Endodermal cell (in vitro differentiated cells): ENCODE data around the gene CSPG4. TPM values are rescaled to one million over a fixed set of nuclear protein-coding genes. Genes with fewer than 3 reads are reported as not detected.
"Not testable (repeated sequence)": the region's sequence is repeated elsewhere in the genome, so short reads cannot be mapped to it uniquely, and the experiment has no call there.

Source experiments
- DNase-seq: peaks from one replicate; pipeline ENCODE4 v3.0.0-alpha.2; 2017
- H3K27ac ChIP-seq: 2 replicates; pipeline ENCODE4 v1.5.1; 2013; ENCODE audit warnings: mild to moderate bottlenecking, low read depth, low read length, moderate library complexity
- H3K27me3 ChIP-seq: 2 replicates; pipeline ENCODE4 v1.6.1; 2013; ENCODE audit warnings: mild to moderate bottlenecking, low read length, moderate library complexity; ENCODE audit not compliant: insufficient read depth, control insufficient read depth, poor library complexity, severe bottlenecking
- H3K36me3 ChIP-seq: 2 replicates; pipeline ENCODE4 v1.7.0; 2013; ENCODE audit warnings: mild to moderate bottlenecking, low read length, moderate library complexity; ENCODE audit not compliant: control insufficient read depth, insufficient read depth
- H3K4me1 ChIP-seq: one replicate; pipeline ENCODE4 v1.7.0; 2013; ENCODE audit warnings: low read length; ENCODE audit not compliant: control insufficient read depth, insufficient read depth
- H3K4me3 ChIP-seq: 2 replicates; pipeline ENCODE4 v1.5.1; 2013; ENCODE audit warnings: mild to moderate bottlenecking, low read length, moderate library complexity
- H3K9ac ChIP-seq: 2 replicates; pipeline ENCODE4 v1.6.1; 2013; ENCODE audit warnings: mild to moderate bottlenecking, low read length, moderate library complexity; ENCODE audit not compliant: poor library complexity, severe bottlenecking; ENCODE audit errors: extremely low read depth
- H3K9me3 ChIP-seq: 2 replicates; pipeline ENCODE4 v1.6.1; 2013; ENCODE audit warnings: mild to moderate bottlenecking, low read length, moderate library complexity; ENCODE audit not compliant: control insufficient read depth
- H3K27ac Mint-ChIP-seq: 2 replicates; pipeline ENCODE4 v1.8.0; 2020; ENCODE audit warnings: mixed read lengths
- H3K27me3 Mint-ChIP-seq: 2 replicates; pipeline ENCODE4 v1.8.0; 2021; ENCODE audit warnings: mild to moderate bottlenecking, mixed read lengths; ENCODE audit not compliant: insufficient read depth
- H3K36me3 Mint-ChIP-seq: 2 replicates; pipeline ENCODE4 v1.8.0; 2020; ENCODE audit warnings: low read depth, mixed read lengths
- H3K4me1 Mint-ChIP-seq: 2 replicates; pipeline ENCODE4 v1.8.0; 2020; ENCODE audit warnings: mixed read lengths
- H3K4me3 Mint-ChIP-seq: 2 replicates; pipeline ENCODE4 v1.8.0; 2020; ENCODE audit warnings: mild to moderate bottlenecking, moderate library complexity, mixed read lengths
- H3K9me3 Mint-ChIP-seq: 2 replicates; pipeline ENCODE4 v1.8.0; 2020; ENCODE audit warnings: mild to moderate bottlenecking, mixed read lengths
- CTCF ChIP-seq: fragments of 200-600 bp; sonication (generic); conservative IDR thresholded peaks from 2 replicates; pipeline ENCODE4 v1.5.0; 2021; ENCODE audit warnings: antibody characterized with exemption, mild to moderate bottlenecking
- WGBS, 2 experiments: methylation state at CpG; one replicate each; pipeline versions ENCODE4 v1.1.5 to v1.1.7; 2013; ENCODE audit warnings: missing lambda C conversion rate in 2 of 2, mixed read lengths in 1 of 2; ENCODE audit not compliant: insufficient coverage in 1 of 2, insufficient read length in 1 of 2; 5-methylcytosine and 5-hydroxymethylcytosine counted together
- total RNA-seq, 2 donors: library from RNA; stranded (reverse); fragmentation: NEBNext Ultra II Directional in 1 of 2; extraction: Animal tissue kit (Norgen Biotek cat#: 25700) in 1 of 2; gene quantifications; 2 replicates in 1 of 2; 3 replicates in 1 of 2; pipeline ENCODE4 v1.2.1, GENCODE V29; 2021

The CSPG4 gene
- total RNA-seq, 2 donors from 2014 or later = 1.8 to 3.3 TPM

- peak overlapping the region; percentile 73 for H3K4me3 Mint-ChIP-seq
- Histone ChIP-seq H3K4me1 (no peaks in the 10 kb centered on the region), H3K27me3 (peaks cover 17% of the 10 kb centered on the region), H3K9me3 (peaks cover 4% of the 10 kb centered on the region), H3K4me3 (no peak overlapping the region), H3K36me3 (no peaks in the 10 kb centered on the region), H3K27ac (no peak overlapping the region), H3K9ac (no peak overlapping the region)
- H3K9me3 Mint-ChIP-seq = peaks cover 18% of the 10 kb centered on the region
- no peak overlapping the region for H3K27ac Mint-ChIP-seq
- WGBS, 2 experiments = 96 to 100% methylated on average over 2 to 5 of the region's 5 CpGs
- H3K27me3 Mint-ChIP-seq = peaks cover 36% of the 10 kb centered on the region
- peak; percentile 40 for DNase-seq
- no peak for TF ChIP-seq CTCF
- H3K4me1 Mint-ChIP-seq = peaks cover 8% of the 10 kb centered on the region
- no peaks in the 10 kb centered on the region for H3K36me3 Mint-ChIP-seq
Observed at GRCh38 chr15:75739791-75740190, 27.1 kb upstream of the CSPG4 start.

GRCh38 chr15:75738647-75739325 is 26.1 kb upstream of the CSPG4 start:
- H3K4me3 Mint-ChIP-seq = peak overlapping the region; percentile 73
- peaks cover 18% of the 10 kb centered on the region for H3K9me3 Mint-ChIP-seq
- H3K36me3 Mint-ChIP-seq = no peaks in the 10 kb centered on the region
- H3K27me3 ChIP-seq = peaks cover 17% of the 10 kb centered on the region
- no peaks in the 10 kb centered on the region for H3K4me1 ChIP-seq
- 20 to 28% methylated on average over 32 to 54 of the region's 54 CpGs for WGBS, 2 experiments
- H3K36me3 ChIP-seq = no peaks in the 10 kb centered on the region
- H3K9ac ChIP-seq = no peak overlapping the region
- H3K9me3 ChIP-seq = peaks cover 4% of the 10 kb centered on the region
- DNase-seq = peak; percentile 99
- H3K27ac Mint-ChIP-seq = no peak overlapping the region
- TF ChIP-seq CTCF = no peak
- peaks cover 36% of the 10 kb centered on the region for H3K27me3 Mint-ChIP-seq
- H3K27ac ChIP-seq = no peak overlapping the region
- H3K4me1 Mint-ChIP-seq = peaks cover 8% of the 10 kb centered on the region
- peak overlapping the region; percentile 85 for H3K4me3 ChIP-seq

GRCh38 chr15:75738014-75738646 is 25.5 kb upstream of the CSPG4 start:
- peak overlapping the region; percentile 85 for H3K4me3 ChIP-seq
- H3K27ac ChIP-seq = no peak overlapping the region

GRCh38 chr15:75737116-75738013 is 24.7 kb upstream of the CSPG4 start:
- Mint-ChIP-seq H3K4me3 (peak overlapping the region; percentile 73), H3K27me3 (peaks cover 33% of the 10 kb centered on the region)
- H3K27ac ChIP-seq, H3K36me3 Mint-ChIP-seq, H3K27ac Mint-ChIP-seq, H3K9me3 Mint-ChIP-seq, H3K36me3 ChIP-seq, H3K4me1 ChIP-seq, H3K9ac ChIP-seq, H3K9me3 ChIP-seq, H3K4me1 Mint-ChIP-seq: not testable (repeated sequence)
- peak overlapping the region; percentile 85 for H3K4me3 ChIP-seq
- H3K27me3 ChIP-seq = peaks cover 17% of the 10 kb centered on the region
- peak; percentile 45 for DNase-seq
- 83 to 86% methylated on average over 7 to 10 of the region's 14 CpGs for WGBS, 2 experiments

More at GRCh38 chr15:75738014-75738646, 25.5 kb upstream of the CSPG4 start:
- no peaks in the 10 kb centered on the region for H3K36me3 Mint-ChIP-seq
- peaks cover 17% of the 10 kb centered on the region for H3K27me3 ChIP-seq
- peaks cover 8% of the 10 kb centered on the region for H3K4me1 Mint-ChIP-seq
- DNase-seq = no peak
- no peak for TF ChIP-seq CTCF
- H3K4me1 ChIP-seq = no peaks in the 10 kb centered on the region
- H3K27me3 Mint-ChIP-seq = peaks cover 34% of the 10 kb centered on the region
- peak overlapping the region; percentile 38 for H3K9ac ChIP-seq
- no peak overlapping the region for H3K27ac Mint-ChIP-seq
- WGBS, 2 experiments = 2 to 3% methylated on average over 19 to 46 of the region's 47 CpGs
- peak overlapping the region; percentile 73 for H3K4me3 Mint-ChIP-seq
- H3K9me3 Mint-ChIP-seq = peaks cover 13% of the 10 kb centered on the region
- no peaks in the 10 kb centered on the region for H3K9me3 ChIP-seq
- H3K36me3 ChIP-seq = no peaks in the 10 kb centered on the region
